ENCODE measurements around the gene SDCBP2. TPM values are rescaled to one million over a fixed set of nuclear protein-coding genes. Genes with fewer than 3 reads are reported as not detected.

Gene SDCBP2
- total and polyA plus RNA-seq, 2 donors from 2014 or later = 10.3 to 18.3 TPM

DNA sequence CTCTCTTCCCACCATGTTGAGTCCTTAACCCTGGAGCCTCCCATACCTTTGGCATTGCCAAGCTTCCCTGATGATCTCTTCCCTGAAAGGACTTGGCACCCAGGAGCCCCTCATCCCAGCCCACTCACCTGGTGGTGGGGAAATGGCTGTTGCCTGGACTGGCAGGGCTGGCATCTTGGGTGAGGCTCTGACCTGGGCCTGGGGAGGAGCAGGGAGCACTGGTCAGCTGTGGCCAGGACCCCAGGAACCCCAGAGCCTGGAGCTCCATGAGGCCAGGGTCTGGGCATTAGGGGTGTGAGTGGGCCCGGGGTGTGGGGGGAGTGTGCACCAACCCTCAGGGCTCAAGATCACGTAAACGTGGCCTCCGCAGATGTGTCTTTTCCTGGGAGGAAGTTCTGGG is 9.5 kb downstream of the SDCBP2 start:
- Histone ChIP-seq H3K27me3 (ENCODE audit: control insufficient read depth, insufficient read depth, low read length) (no peaks in the 10 kb centered on the region), H3K9me3 (ENCODE audit: control insufficient read depth in 2 of 3, insufficient read depth in 1 of 3, low read length in 3 of 3) (no peaks in the 10 kb centered on the region), H3K9ac (ENCODE audit: low read length in 3 of 3) (no peak overlapping the region), H3K4me3 (ENCODE audit: low read length in 3 of 3) (no peak overlapping the region), H3K36me3 (ENCODE audit: control insufficient read depth in 2 of 3, insufficient read depth in 3 of 3, low read length in 3 of 3) (no peaks in the 10 kb centered on the region), H3K4me1 (ENCODE audit: control insufficient read depth in 2 of 3, insufficient read depth in 2 of 3, low read depth in 1 of 3, low read length in 3 of 3) (peaks cover 0 to 8% (median 0%) of the 10 kb centered on the region in 3 donors), H3K27ac (ENCODE audit: low read depth in 2 of 2, low read length in 2 of 2) (no peak overlapping the region)
- intact Hi-C loops (cut with DNase I) = no loop called here
- TF ChIP-seq, protein P1, sequence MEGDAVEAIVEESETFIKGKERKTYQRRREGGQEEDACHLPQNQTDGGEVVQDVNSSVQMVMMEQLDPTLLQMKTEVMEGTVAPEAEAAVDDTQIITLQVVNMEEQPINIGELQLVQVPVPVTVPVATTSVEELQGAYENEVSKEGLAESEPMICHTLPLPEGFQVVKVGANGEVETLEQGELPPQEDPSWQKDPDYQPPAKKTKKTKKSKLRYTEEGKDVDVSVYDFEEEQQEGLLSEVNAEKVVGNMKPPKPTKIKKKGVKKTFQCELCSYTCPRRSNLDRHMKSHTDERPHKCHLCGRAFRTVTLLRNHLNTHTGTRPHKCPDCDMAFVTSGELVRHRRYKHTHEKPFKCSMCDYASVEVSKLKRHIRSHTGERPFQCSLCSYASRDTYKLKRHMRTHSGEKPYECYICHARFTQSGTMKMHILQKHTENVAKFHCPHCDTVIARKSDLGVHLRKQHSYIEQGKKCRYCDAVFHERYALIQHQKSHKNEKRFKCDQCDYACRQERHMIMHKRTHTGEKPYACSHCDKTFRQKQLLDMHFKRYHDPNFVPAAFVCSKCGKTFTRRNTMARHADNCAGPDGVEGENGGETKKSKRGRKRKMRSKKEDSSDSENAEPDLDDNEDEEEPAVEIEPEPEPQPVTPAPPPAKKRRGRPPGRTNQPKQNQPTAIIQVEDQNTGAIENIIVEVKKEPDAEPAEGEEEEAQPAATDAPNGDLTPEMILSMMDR (IDR thresholded peaks at IDR 0.05; ENCODE audit: borderline replicate concordance, extremely low read depth, insufficient read depth) = no peak
- no peak for FAIRE-seq
- no peak for DNase-seq

DNA sequence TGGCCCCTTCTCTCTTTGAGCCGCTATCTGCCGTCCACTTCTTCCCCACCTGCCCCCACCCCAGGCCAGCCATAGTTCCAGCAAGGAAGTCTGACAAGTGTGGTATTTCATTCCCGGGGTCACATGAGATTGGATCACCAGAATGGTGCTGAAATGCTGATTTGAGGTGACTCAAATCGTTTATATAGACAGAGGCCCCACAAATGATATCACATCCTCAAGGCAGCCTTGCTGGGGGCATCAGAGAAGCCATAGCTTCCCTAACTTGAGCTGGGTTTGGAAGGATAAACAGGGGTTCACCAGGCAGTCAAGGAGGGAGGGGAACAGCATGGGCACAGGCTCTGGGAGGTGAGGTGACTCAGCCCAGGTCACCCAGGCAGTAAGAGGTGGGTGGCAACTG is 9.9 kb downstream of the SDCBP2 start:
- H3K9ac ChIP-seq (ENCODE audit: low read length in 3 of 3) = no peak overlapping the region
- no peak overlapping the region for H3K27ac ChIP-seq (ENCODE audit: low read depth in 2 of 2, low read length in 2 of 2)
- no peaks in the 10 kb centered on the region for H3K9me3 ChIP-seq (ENCODE audit: control insufficient read depth in 2 of 3, insufficient read depth in 1 of 3, low read length in 3 of 3)
- no peak for FAIRE-seq
- H3K4me3 ChIP-seq (ENCODE audit: low read length in 3 of 3) = no peak overlapping the region
- no peaks in the 10 kb centered on the region for H3K36me3 ChIP-seq (ENCODE audit: control insufficient read depth in 2 of 3, insufficient read depth in 3 of 3, low read length in 3 of 3)
- peaks cover 0 to 8% (median 0%) of the 10 kb centered on the region in 3 donors for H3K4me1 ChIP-seq (ENCODE audit: control insufficient read depth in 2 of 3, insufficient read depth in 2 of 3, low read depth in 1 of 3, low read length in 3 of 3)
- TF ChIP-seq, protein P1 (IDR thresholded peaks at IDR 0.05; ENCODE audit: borderline replicate concordance, extremely low read depth, insufficient read depth) = no peak
- intact Hi-C loops (cut with DNase I) = no loop called here
- H3K27me3 ChIP-seq (ENCODE audit: control insufficient read depth, insufficient read depth, low read length) = no peaks in the 10 kb centered on the region
- no peak for DNase-seq

DNA sequence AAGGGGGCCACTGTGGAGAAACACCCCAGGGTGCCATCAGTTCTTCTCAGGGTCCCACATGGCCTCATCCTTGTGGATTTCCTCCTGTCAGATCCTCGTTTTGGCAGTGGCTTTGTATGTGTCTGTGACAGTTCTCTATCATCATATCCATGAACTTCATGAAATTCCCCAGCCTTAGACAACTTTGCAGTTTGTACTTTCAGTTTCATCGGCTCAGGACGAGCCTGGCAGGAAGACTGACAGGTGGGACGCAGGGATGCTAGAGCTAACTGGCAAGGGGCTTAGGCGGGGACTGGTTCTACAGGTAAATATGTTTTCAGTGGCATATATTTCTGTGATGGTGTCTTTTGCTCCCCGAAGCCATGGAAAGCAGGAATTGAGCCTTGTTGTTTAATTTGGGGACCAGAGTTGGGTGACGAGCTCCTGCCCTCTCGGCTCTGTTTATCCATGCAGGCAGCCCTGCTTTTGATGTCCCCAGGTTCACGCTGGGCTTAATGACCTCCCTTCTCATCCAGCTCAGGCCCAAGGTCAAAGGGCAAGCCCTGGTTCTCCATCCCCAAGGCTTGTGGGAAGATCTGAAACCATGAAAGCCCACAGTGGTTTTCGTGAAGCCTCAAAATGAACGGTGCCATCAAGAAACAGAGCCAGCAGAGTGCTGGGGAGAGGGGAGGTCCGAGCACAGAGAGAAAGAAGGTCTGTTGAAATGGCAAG is 11.2 kb downstream of the SDCBP2 start:
- no peaks in the 10 kb centered on the region for H3K9me3 ChIP-seq (ENCODE audit: control insufficient read depth in 2 of 3, insufficient read depth in 1 of 3, low read length in 3 of 3)
- H3K4me3 ChIP-seq (ENCODE audit: low read length in 3 of 3) = no peak overlapping the region
- TF ChIP-seq, protein P1 (IDR thresholded peaks at IDR 0.05; ENCODE audit: borderline replicate concordance, extremely low read depth, insufficient read depth) = no peak
- no peak for FAIRE-seq
- H3K9ac ChIP-seq (ENCODE audit: low read length in 3 of 3) = no peak overlapping the region
- no peaks in the 10 kb centered on the region for H3K36me3 ChIP-seq (ENCODE audit: control insufficient read depth in 2 of 3, insufficient read depth in 3 of 3, low read length in 3 of 3)
- H3K4me1 ChIP-seq (ENCODE audit: control insufficient read depth in 2 of 3, insufficient read depth in 2 of 3, low read depth in 1 of 3, low read length in 3 of 3) = peaks cover 0 to 5% (median 0%) of the 10 kb centered on the region in 3 donors
- intact Hi-C loops (cut with DNase I) = no loop called here
- no peaks in the 10 kb centered on the region for H3K27me3 ChIP-seq (ENCODE audit: control insufficient read depth, insufficient read depth, low read length)
- DNase-seq = no peak
- no peak overlapping the region for H3K27ac ChIP-seq (ENCODE audit: low read depth in 2 of 2, low read length in 2 of 2)

All from kidney (tissue), 14 donors.